Liver (tissue), 3 donors: ENCODE data around the gene DZIP1.

ENCODE experiments used
- ATF3 ChIP-seq: IDR thresholded peaks from 2 replicates; pipeline ENCODE4 v1.6.1; 2016; ENCODE audit warnings: antibody characterized with exemption
- CTCF ChIP-seq: fragments of 150-350 bp; IDR thresholded peaks from 2 replicates; pipeline ENCODE4 v1.5.1; 2017; ENCODE audit warnings: improper control_type of control experiment, low read depth, low read length; ENCODE audit not compliant: missing input control
- GABPA ChIP-seq, 2 donors: IDR thresholded peaks in 1 of 2; conservative IDR thresholded peaks in 1 of 2; 2 replicates each; pipeline ENCODE4 v1.6.1; 2016; ENCODE audit warnings: antibody characterized with exemption in 2 of 2, mild to moderate bottlenecking in 1 of 2, moderate library complexity in 1 of 2
- MAX ChIP-seq: IDR thresholded peaks from 2 replicates; pipeline ENCODE4 v1.6.1; 2016; ENCODE audit warnings: antibody characterized with exemption
- RAD21 ChIP-seq, 2 donors: IDR thresholded peaks; 2 replicates each; pipeline ENCODE4 v1.6.1; 2016; ENCODE audit warnings: antibody characterized with exemption in 2 of 2, mild to moderate bottlenecking in 2 of 2
- REST ChIP-seq: IDR thresholded peaks from 2 replicates; pipeline ENCODE4 v1.6.1; 2016; ENCODE audit warnings: antibody characterized with exemption, mild to moderate bottlenecking
- RXRA ChIP-seq, 2 donors: IDR thresholded peaks; 2 replicates each; pipeline ENCODE4 v1.6.1; 2017 to 2018; ENCODE audit warnings: antibody characterized with exemption in 2 of 2, mild to moderate bottlenecking in 1 of 2
- SP1 ChIP-seq: IDR thresholded peaks from 2 replicates; pipeline ENCODE4 v1.6.1; 2018; ENCODE audit warnings: antibody characterized with exemption, mild to moderate bottlenecking
- TAF1 ChIP-seq: conservative IDR thresholded peaks from 2 replicates; pipeline ENCODE4 v1.6.1; 2016; ENCODE audit warnings: antibody characterized with exemption, mild to moderate bottlenecking
- donor health status: healthy.
- donor health status: healthy.

- TF ChIP-seq RAD21 (IDR thresholded peaks at IDR 0.05) (no peak), ATF3 (no peak), CTCF (no peak), TAF1 (no peak), REST (peak; percentile 15), MAX (no peak), RXRA (IDR thresholded peaks at IDR 0.05) (peak; percentile 54 to 73), GABPA (IDR thresholded peaks at IDR 0.05 in 1 of 2, conservative IDR thresholded peaks at IDR 0.05 in 1 of 2) (no peak), SP1 (peak; percentile 46)
These were observed 40.5 kb downstream of the DZIP1 start for GRCh38 chr13:95603887-95604555.
